Left cardiac atrium (tissue), 4 donors: ENCODE measurements around the gene PHKG1. TPM values are rescaled to one million over a fixed set of nuclear protein-coding genes. Genes with fewer than 3 reads are reported as not detected.
A peak's percentile ranks its signal among the peaks of the same experiment; 100 is the strongest.
"Not testable (repeated sequence)": the region's sequence is repeated elsewhere in the genome, so short reads cannot be mapped to it uniquely, and the experiment has no call there.

Experiments used
- ATAC-seq, 2 donors: fragments of 200-7000 bp; cut with Tn5 transposase; one replicate each; pipeline ENCODE4 v1.9.1; 2020; ENCODE audit warnings: mild to moderate bottlenecking in 2 of 2, moderate library complexity in 2 of 2
- DNase-seq: peaks from one replicate; pipeline ENCODE4 v3.0.0-alpha.2; 2020
- intact Hi-C, 2 donors: fragments of 100-400 bp; cut with DNase I; formaldehyde crosslinking; loops; one replicate each; pipeline versions ENCODE4 v1.14.1 to v1.15.1; 2022 to 2023
- total RNA-seq, 2 donors: library from RNA; stranded (reverse); fragmentation: NEBNext Ultra II Directional; extraction: Animal tissue kit (Norgen Biotek cat#: 25700); gene quantifications; one replicate each; pipeline ENCODE4 v1.2.1, GENCODE V29; 2021
- donor health status: DM: no; HTN: yes; CAD: no.
- donor health status: DM: no; HTN: yes; CAD: no; lungs with severe emphysema.
- donor health status: DM: yes; HTN: yes; CAD: no.
- donor health status: Dilated cardiomyopathy.

PHKG1 gene
- total RNA-seq, 2 donors from 2014 or later = 21.9 to 25.3 TPM

- DNase-seq = no peak
- no peak for ATAC-seq
- intact Hi-C loops = no loop called here
These were observed 41.8 kb downstream of the PHKG1 start for GRCh38 chr7:56051053-56051338.

- intact Hi-C loops = loop anchor here in 1 of 2 donors (10.0 kb wide), 1 partner anchor 56 kb away; the partner anchor contains the start of gene CHCHD2
- not testable (repeated sequence) for DNase-seq, ATAC-seq
These were observed 44.0 kb downstream of the PHKG1 start for GRCh38 chr7:56048763-56049162.

GRCh38 chr7:56048245-56048644, 44.5 kb downstream of the PHKG1 start:
- ATAC-seq = no peak
- no peak for DNase-seq
- intact Hi-C loops = loop anchor here in 1 of 2 donors (10.0 kb wide), 1 partner anchor 57 kb away; the partner anchor contains the start of gene CHCHD2

- ATAC-seq, DNase-seq: not testable (repeated sequence)
- intact Hi-C loops = loop anchor here in 1 of 2 donors (10.0 kb wide), 1 partner anchor 57 kb away; the partner anchor contains the start of gene CHCHD2
These were observed 45.2 kb downstream of the PHKG1 start for GRCh38 chr7:56047446-56048116.

- ATAC-seq = no peak
- intact Hi-C loops = loop anchor here in 1 of 2 donors (10.0 kb wide), 1 partner anchor 58 kb away; the partner anchor contains the start of gene CHCHD2
- DNase-seq = no peak
These were observed 45.9 kb downstream of the PHKG1 start for GRCh38 chr7:56046721-56047445.

GRCh38 chr7:56045758-56046157, 47.0 kb downstream of the PHKG1 start:
- ATAC-seq, DNase-seq: not testable (repeated sequence)
- intact Hi-C loops = loop anchor here in 1 of 2 donors (10.0 kb wide), 1 partner anchor 59 kb away; the partner anchor contains the start of gene CHCHD2

- ATAC-seq (no peak), DNase-seq (no peak)
- intact Hi-C loops = loop anchor here in 1 of 2 donors (10.0 kb wide), 1 partner anchor 64 kb away; the partner anchor contains the start of gene CHCHD2
These were observed 52.0 kb downstream of the PHKG1 start for GRCh38 chr7:56040730-56041129.

- DNase-seq (peak; percentile 52), ATAC-seq (peak; percentile 85 to 96)
- intact Hi-C loops = no loop called here
These were observed 58.9 kb downstream of the PHKG1 start for GRCh38 chr7:56033671-56034432.

- DNase-seq, ATAC-seq, intact Hi-C loops: not testable (repeated sequence)
These were observed 60.2 kb downstream of the PHKG1 start for GRCh38 chr7:56032578-56032977.

- intact Hi-C loops, DNase-seq, ATAC-seq: not testable (repeated sequence)
These were observed 61.2 kb downstream of the PHKG1 start for GRCh38 chr7:56031556-56031955.

GRCh38 chr7:56030340-56030739, 62.4 kb downstream of the PHKG1 start:
- ATAC-seq = no peak
- DNase-seq = no peak
- intact Hi-C loops = no loop called here

Other genes starting within 250 kb of the PHKG1 start
- gene SEPTIN14, start 230.2 kb downstream of the PHKG1 start, total RNA-seq = not detected
- 1 to 10 TPM; 1.9 to 2.5 TPM for gene ZNF713, start 205.5 kb downstream of the PHKG1 start, total RNA-seq
- gene MRPS17, start 141.1 kb downstream of the PHKG1 start, total RNA-seq = 10 to 100 TPM; 17.9 to 18.8 TPM
- 100 to 1,000 TPM; 196 to 205 TPM for gene NIPSNAP2, start 128.4 kb downstream of the PHKG1 start, total RNA-seq
- gene PSPH, start 41.5 kb downstream of the PHKG1 start, total RNA-seq = 10 to 100 TPM in 1 of 2 donors, 1 to 10 TPM in 1; 7.5 to 13.3 TPM
- gene CCT6A, start 41.2 kb downstream of the PHKG1 start, total RNA-seq = 10 to 100 TPM; 61.9 to 74.9 TPM
- gene SUMF2, start 28.7 kb downstream of the PHKG1 start, total RNA-seq = 10 to 100 TPM; 50.6 to 52.5 TPM
- gene CHCHD2, start 13.5 kb upstream of the PHKG1 start, total RNA-seq = 100 to 1,000 TPM; 430 to 503 TPM
- not detected for gene NUPR2, start 23.5 kb upstream of the PHKG1 start, total RNA-seq